Esophagus mucosa (tissue), 1 donor: ENCODE data around the gene FBXL17. TPM values are rescaled to one million over a fixed set of nuclear protein-coding genes. Genes with fewer than 3 reads are reported as not detected.

ENCODE experiments used
- ATAC-seq: fragments of 200-7000 bp; cut with Tn5 transposase; one replicate; pipeline ENCODE4 v1.9.1; 2020
- total RNA-seq: library from RNA; stranded (reverse); gene quantifications from one replicate; pipeline ENCODE4 v1.2.4, GENCODE V29; 2023
- donor health status: DM: yes; HTN: yes; CAD: no.

The FBXL17 gene
- total RNA-seq, 1 donor from 2014 or later: 13.0 TPM

DNA sequence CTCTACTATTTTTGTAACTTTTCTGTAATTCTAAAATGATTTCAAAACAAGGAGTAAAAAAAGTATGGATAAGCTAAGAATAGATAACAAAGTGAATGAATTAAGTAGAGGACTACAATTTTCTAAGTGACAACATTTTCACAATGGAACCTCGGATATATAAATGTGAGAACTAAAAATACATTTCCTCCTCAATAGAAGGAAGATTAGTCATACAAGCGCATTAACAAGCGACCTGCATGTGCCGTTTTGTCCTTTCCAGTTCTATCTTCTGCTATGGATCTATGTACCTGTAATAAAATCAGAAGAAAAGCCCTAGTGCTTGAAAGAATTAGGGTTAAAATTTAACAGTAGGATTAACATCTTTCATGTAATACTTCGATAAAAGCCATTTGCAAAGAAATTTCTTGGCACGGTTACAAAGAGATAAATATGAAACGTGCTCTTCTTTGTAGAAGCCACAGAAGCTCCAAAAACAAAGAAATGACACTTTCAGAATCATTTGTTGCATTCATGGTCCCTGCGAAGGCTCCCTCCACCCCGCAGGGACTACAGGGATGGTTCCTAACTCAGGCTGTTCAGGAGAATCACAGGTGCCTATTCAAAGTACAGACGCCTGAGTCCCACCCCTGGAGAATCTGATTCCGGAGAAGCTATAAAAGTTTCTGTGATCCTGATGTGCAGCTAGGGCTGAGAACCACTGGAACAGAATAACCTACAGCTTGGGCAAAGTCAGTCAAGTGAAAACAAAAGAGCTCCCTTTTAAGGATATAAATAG lies 494.5 kb downstream of the FBXL17 start:
- ATAC-seq: no peak

DNA sequence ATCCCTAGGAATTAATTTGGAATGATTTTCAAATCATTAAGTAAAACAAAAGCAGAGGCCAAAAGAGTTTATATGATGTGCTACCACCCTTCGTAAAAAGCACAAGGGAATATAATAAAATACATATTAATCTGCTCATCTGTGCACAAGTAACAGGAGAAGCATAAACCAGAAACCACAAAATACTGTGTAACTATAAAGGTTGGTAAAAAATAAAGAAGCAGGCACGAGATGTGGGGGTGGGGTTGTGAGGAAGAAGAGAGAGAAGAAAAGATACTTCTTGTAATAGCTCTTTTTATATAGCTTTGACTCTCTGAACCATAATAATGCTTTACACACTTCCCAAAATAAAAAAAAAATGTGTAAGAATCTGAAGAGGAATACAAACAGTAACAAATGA lies 496.3 kb downstream of the FBXL17 start:
- ATAC-seq: no peak

DNA sequence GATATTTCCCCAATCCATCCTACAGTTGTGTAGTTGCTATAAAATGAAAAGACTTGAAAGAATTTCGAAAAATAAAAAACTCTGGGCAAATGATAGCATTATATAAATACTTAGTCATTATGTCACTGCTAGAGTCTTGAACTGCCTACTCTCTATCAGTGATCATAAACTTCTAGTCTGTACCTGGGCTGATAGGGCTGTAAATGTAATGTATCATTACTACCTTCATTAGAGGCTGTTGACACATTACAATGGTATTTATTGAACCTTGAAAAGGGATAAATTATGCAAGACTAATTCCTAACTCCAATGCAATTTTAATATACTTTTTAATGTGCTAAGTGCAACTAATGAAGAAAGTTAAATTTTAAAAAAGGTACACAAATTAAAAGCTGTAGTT lies 497.0 kb downstream of the FBXL17 start:
- no peak for ATAC-seq

DNA sequence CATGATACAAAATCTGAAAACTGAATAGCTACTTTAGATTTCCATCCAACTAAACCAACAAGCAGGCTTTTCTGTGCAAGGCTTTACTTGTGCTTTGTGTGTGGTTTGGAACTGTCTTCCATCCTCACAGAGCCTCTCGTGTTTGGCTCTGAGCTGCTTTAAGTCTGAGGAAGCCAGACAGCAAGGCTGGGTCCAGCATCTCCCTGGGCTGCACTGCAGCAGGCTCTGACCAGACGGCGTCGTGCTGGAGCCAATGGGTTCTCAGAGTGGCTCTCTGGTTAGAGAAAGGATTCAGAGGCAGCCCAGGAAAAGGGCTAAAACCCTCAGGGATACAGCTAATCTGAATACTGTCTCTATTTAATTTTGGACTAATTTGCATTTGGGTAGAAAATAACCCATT lies 503.2 kb downstream of the FBXL17 start:
- no peak for ATAC-seq

DNA sequence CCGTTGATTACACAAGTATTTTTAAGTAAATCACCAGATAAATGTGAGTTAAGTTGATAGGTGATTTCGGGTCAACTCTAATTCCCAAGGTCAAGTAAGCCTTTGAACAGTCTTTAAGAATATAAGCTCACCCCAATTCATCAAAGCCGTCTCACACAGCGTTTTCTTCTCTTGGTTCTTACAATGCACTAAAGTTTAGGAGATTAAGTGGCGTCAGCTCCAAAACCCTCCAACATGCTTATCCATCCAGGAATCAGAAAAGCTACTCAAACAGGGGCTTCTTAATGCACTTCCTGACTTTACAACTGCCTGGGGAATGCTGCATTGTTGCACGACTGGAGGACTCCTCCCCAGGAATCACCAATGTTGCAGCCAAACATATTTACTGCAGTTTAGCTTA lies 505.0 kb downstream of the FBXL17 start:
- ATAC-seq: no peak

DNA sequence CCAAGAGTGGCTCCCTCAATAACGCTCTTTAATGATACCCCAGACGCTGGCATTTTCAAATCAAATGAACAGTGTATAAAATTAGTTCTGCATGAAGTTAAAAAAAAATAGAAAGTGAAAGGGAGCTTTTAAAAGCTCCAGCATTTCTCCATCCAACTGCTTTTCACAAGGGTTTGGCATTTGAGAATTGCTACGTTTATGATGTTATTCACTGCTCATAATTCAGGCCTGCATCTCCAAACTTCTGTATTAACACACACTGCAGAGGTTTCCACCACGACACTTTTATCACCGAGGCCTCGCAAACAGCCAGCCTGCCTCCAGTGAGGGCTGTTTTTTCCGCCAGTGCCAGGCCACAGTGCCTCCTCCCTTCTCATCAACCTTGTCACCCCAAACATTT lies 505.6 kb downstream of the FBXL17 start:
- ATAC-seq: no peak

DNA sequence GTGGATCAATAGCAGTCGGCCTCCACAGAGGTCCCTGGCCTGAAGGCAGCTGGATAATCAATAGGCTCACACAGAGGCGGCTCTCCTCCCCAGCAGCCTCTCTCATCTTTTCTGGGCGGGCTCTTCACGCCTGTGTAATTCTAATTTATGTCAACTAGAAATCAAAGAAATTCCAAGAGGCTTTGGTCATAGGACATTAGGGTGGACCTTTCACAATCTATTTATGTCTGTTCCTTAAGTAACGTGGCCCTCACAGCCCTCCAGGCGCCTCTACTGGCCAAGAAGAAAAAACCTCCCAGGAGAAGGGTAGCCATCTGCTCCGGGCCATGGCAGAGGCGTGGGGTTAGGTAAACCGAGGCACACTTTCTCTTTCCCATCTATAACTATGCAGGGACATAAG lies 506.1 kb downstream of the FBXL17 start:
- no peak for ATAC-seq

DNA sequence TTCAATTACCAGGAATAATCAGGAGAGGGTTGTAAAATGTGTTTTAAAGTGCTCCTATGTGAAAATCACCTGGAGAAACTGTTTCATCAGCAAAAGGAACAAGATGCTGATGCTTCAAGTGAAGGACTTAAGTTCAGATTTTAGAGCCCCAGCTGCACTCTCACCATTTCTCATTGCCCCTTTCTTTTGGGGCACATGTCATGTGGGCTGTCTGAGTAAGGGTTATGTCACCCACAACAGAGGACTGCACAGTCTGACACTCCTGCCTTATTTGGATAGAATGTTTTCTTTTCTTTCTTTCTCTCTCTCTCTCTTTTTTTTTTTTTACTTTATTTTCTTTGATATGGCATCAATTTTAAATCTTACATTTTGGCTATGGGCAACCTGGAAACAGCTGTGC lies 507.1 kb downstream of the FBXL17 start:
- ATAC-seq: no peak

DNA sequence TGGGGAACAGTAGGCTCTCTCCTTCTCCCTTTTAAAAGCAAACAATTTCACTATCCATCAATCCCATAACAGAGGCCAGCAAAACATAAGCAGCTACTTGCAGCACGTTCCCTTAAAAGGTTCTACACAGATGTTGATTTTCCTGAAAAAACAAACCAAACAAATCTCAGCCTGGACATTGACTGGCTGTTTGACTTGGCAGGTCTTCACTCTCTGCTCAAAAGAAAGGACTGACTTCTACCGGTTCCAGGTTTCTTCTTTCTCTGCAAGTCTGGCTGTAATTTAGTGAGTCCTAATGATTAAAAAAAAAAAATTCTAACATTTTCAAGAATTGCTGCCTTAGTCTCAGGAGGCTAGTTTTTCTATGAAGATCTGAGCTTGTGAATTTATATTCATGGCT lies 508.0 kb downstream of the FBXL17 start:
- no peak for ATAC-seq

DNA sequence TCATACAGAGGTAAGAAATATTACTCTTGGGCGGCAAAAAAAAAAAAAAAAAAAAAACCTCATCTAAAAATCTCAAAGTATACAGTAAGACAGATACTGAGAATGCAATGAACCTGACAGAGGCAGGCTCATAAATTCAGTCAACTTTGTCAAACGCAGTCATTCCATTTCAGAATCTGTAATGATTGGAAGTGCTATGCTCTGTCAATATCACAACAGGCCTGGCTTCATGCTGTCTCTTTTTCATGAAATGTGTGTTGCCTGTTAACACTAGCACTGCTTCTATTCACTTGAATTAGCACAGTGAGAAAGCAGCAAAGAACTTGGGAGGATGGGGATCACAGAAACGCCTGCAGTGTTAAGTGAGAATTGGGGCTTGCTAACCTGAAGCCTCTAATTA lies 510.9 kb downstream of the FBXL17 start:
- no peak for ATAC-seq

DNA sequence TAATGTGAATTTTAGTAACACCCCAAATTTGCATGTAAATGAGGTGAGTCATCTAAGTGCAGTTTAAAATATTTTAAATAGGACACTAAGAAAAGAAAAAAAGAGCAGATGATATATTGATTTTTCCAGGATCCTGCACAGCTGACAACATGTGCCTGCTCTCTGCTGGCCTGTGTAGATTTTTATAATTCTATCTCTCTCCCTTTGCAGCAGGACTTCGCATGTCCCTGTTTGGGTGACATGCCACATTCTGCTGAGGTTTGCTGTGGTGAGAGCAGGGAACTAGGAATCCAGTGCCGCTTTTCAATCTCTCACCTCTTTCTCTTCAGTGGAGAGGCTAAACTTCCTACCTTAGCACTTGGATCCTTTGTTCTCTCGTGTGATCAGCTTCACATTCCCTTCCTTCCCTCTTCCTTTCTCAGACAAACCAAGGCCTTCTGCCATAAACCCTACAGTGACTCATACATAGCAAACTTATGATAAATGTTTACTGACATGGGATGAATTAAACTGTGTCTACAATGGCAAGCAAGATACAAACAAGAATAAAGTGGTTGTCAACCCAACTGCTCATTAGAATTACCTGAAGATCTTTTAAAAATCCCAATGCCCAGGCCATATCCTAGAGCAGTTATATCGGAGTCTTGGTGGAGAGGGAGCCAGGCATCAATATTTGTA lies 512.3 kb downstream of the FBXL17 start:
- peak; percentile 70 for ATAC-seq

DNA sequence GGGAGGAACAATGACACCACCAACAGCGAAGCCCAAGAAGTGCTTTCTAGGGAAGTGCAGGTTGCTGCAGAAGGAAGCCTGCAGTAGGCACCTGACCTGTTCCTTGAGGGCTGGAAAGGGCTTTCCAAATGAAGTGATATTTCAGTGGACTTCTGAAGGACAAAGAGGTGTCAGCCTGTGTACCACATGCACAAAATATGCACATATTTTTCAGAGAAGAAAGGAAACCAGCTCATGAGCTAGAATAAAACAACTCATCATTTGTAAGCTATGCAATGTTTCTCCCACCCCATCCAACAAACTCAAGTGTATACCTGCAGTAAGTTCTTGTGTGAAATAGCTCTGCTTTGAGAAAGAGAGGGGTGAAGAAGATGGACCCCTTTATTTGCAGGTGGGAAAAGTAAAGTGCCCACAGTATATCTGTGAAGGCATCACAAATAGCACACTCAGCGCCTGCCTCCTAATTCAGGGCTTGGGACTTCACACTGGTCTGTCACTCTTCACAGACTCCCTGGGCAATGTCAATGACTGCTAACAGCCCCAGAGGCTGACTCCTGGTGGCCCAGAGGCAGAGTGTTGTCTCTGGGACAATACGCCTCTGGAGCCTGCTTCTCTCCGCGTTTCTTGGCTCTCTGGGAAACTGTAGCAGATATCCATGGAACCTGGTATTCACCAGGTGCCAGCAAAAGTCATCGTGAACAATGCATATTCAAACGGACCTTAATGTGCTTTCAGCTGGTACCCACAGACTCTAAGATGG lies 513.1 kb downstream of the FBXL17 start:
- no peak for ATAC-seq

DNA sequence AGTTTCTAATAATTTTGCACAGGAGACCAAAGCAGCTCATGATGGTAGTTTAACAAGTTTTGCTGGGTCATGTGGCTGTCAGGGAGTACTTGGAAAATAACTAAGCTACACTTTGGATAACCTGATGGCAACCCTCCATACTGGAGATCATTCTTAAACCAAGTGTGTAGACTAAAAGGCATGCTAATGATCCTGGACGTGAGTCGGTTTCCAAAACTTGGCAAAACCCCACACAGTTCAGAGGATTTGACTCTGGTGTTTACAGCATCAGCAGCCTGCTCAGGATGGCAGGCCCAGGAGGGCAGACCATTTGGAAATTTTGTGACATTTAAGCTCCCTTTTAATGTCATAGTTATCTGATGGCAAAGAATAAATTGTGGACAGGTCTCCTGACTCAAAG lies 514.6 kb downstream of the FBXL17 start:
- ATAC-seq: no peak

DNA sequence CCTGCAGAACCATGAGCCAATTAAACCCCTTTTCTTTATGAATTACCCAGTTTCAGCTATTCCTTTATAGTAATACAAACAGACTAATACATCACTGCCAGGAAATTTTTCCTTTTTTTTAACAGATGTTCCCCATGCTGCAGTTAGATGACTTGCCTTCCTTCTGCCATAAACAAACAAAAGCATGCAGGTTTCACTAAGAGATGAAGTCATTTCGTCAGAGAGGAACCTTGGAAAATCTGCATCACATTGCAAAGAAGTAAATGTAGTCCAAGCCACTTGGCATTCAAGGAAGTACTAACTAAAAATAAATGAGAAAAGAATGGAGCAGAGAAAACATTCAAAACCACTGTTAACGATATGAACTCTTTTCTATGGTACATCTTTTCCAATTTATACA lies 517.1 kb downstream of the FBXL17 start:
- no peak for ATAC-seq

DNA sequence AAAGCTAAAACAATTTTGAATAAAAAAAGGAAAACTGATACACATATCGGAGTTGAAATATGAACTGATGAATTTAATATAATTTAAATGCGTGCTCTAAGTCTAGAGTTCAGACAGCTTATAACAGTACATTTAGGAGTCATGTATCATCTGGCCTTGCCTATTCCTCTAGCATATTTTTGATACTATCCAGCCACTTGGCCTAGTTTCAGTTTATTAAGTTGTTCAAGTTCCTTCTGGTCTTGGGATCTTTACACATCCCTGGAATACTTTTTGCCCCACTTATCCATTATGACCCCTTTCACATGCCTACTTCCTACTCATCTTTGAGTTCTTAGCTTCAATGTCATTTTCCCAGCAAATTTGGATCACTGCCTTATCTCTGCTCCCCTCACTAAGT lies 518.8 kb downstream of the FBXL17 start:
- no peak for ATAC-seq

DNA sequence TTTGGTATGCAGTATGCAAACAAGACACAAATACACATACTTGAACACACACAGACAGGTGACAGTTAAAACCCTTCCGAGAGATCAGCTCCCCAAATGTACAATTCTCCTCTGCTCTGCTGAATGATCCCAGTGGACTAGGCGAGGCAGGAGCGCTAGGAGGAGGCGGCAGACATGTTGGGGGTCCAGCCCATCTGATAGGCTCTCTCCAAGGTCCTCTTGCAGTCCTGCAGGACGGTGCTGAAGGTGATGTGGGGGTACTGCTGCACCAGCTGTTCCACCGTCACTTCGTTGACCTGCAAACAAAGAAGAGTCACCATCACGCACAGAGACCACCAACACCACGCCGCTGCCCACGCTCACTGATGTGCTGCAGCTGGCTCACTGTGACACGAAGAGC lies 520.3 kb downstream of the FBXL17 start:
- no peak for ATAC-seq

DNA sequence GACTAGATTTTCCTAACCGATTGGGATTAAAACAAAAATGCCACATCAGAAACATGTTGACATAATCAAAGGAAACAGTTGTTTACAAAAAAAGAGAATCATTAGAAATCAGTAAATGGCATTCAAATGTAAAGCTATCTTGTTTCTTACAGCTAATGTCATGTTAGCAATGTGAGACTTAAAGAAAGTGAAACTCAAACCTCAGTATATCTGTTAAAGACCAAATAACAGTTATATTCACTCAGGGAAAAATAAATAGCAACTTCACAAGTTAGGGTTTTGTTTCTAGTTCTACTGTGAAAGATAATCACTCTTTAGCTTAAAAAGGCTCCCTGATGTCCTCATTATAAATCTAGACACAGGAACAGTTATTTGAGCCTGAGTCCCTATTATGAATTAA lies 521.9 kb downstream of the FBXL17 start:
- ATAC-seq: no peak

DNA sequence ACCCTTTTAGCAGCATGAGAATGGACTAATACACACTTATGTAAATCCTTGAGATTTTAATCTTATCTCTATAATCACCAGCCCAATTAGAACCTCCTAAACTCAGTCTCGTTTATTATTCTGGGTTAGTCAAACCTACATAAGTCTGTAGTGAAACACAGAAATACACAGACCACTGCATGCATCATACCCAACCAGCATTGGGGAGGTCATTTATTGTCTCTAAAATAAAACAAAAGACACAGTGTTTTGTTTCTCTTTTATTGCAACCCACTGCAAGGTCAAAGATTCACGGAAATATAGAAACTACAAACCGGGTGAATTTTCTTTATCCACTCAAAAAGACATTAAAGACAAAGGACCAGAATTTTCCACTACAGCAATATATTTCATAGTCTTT lies 523.1 kb downstream of the FBXL17 start:
- ATAC-seq: no peak

DNA sequence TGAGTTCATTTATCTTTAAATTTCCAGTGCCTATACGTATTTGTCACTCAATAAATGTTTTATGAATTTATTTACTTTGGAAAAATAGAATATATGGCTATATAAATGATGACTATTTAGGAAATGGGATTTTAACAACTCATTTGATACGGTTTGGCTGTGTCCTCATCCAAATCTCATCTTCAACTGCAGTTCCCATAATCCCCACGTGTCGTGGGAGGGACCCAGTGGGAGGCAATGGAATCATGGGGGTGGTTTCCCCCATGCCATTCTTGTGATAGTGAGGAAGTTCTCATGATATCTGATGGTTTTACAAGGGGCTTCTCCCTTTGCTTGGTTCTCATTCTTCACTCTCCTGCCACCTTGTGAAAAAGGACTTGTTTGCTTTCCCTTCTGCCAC lies 523.6 kb downstream of the FBXL17 start:
- no peak for ATAC-seq

DNA sequence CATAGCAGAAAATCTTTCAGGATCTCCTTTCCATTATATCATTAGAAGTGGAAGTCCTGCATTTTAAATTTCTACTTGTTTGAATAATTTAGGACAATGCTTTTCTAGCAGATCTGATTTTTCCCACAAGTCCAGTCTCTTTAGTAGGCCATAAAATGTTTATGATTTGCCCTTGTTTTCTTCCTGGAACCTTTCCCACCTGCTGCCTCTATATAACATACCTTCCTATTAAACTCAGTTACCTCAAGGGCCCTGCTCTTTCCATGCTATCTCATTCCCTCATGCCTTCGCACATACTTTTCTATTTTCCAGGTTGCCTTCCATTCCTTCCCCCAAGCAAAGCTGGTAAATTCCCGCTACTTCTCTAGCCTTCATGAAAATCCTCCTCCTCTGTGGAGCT lies 524.1 kb downstream of the FBXL17 start:
- ATAC-seq: no peak

DNA sequence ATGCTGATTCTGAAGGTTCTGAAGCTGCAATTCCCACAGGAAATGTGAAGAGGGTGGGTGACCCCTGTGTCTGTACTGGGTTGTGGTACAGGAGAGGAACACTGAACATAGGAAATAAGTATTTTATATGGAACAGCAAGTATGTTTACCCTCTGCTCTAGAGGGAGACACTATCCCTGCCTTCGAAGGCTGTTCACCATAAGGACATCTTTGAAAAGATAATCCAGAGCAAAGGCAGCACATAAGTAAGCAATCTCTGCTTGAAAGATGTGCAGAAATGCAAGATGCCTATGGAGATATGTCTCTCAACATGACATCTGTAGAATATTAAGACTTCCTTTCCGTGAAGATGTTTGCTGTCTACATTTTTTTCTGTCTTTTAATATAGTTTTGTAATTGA lies 526.7 kb downstream of the FBXL17 start:
- no peak for ATAC-seq

DNA sequence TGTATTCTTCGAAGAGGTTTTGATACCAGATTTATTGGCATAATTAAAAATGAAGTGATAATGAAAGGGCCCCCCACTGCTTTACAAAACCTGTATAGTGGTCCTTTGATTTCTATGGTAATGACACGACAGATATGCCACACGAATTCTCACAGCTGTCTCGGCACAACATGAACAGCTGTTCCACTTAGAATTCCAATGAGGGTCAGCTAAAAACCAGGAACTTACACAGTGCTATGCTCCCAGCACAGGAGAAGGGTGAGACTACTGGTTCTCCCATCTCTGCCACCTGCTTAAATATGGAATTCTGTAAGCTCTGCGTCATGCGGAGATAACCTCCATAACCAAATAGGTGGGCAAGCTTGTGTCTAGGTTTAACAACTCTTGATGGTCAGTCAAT lies 528.2 kb downstream of the FBXL17 start:
- ATAC-seq: no peak

DNA sequence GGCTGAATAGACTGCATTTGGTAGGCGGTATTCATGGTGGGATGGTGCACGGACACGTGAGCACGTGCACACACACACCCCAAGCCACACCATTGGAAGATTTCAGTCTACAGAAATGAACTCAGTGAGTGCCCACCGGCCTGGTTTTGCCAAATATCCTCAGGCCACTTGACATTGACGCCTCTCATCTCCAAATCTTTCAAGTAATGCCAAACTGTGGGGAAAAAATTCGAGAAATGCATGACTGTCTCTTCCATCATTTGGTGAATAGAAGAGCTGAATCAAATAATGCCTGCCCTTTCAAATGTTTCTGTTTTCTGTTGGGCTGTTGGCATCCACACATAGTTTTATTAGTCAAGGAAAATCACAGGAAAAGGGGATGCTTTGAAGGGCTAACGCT lies 528.9 kb downstream of the FBXL17 start:
- no peak for ATAC-seq

DNA sequence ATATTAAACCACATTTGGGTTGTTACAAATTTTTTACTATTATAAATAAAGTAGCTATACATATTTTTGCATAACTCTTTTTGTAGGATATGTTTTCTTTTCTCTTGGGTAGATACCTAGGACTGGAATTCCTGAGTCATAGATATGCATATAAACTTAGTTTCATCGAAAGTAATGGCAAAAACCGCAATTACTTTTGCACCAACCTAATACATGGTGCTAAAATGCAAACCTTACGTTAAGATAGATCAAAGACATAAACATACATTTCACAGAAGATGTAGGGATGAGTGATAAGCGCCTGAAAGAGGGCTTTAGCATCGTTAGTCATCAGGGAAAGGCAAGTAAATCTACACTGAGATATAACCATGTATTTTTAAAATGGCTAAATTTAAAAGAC lies 532.8 kb downstream of the FBXL17 start:
- ATAC-seq: no peak
